HepG2 (cell line): ENCODE data around the gene TNC. TPM values are rescaled to one million over a fixed set of nuclear protein-coding genes. Genes with fewer than 3 reads are reported as not detected.

Experiments used
- ATAC-seq: fragments of 200-7000 bp; cut with Tn5 transposase; 3 replicates; pipeline ENCODE4 v1.9.1; 2020; ENCODE audit warnings: mild to moderate bottlenecking, moderate library complexity
- BruUV-seq: library from RNA; stranded (reverse); fragments of 400-500 nt; replicated peaks from 2 replicates; lab custom pipeline; 2021; lab: Mats Ljungman, UMichigan
- CTCF ChIA-PET: fragments of 300-600 bp; formaldehyde crosslinking; extraction: SDS; loops from one replicate; lab custom pipeline; 2021; ENCODE audit warnings: low total read pairs, inconsistent platforms, low intra/inter-chr PET ratio; lab: Yijun Ruan, JAX
- POLR2A ChIA-PET: fragments of 350-600 bp; sonication (Branson Sonifier 250); formaldehyde crosslinking; loops from one replicate; lab custom pipeline; 2020; ENCODE audit warnings: antibody characterized with exemption, inconsistent platforms; lab: Yijun Ruan, JAX
- DNase-seq: peaks from one replicate; pipeline ENCODE4 v3.0.0-alpha.2; 2015; ENCODE audit warnings: low spot score
- FAIRE-seq: peaks from 3 replicates; lab custom pipeline; 2011; peaks lifted over from hg19 to GRCh38; lab: Jason Lieb, UNC
- H2AFZ ChIP-seq: one replicate; pipeline ENCODE4 v1.6.1; 2011; ENCODE audit warnings: low read length, inconsistent platforms
- H3K27ac ChIP-seq: fragments of 300-600 bp; 3 replicates; pipeline ENCODE4 v1.8.0; 2011; ENCODE audit warnings: mixed run types, mild to moderate bottlenecking, mixed read lengths, low read length, inconsistent platforms; ENCODE audit not compliant: insufficient read depth; ENCODE audit errors: extremely low read length
- H3K27me3 ChIP-seq, 2 experiments: fragments of 200-600 bp in 1 of 2; 2 replicates in 1 of 2; 3 replicates in 1 of 2; pipeline versions ENCODE4 v1.6.0 to v1.8.0; 2011; ENCODE audit warnings: low read length in 2 of 2, mild to moderate bottlenecking in 2 of 2, moderate library complexity in 2 of 2, inconsistent platforms in 1 of 2; ENCODE audit not compliant: insufficient read depth in 2 of 2, control insufficient read depth in 1 of 2
- H3K36me3 ChIP-seq, 2 experiments: fragments of 200-600 bp in 1 of 2; replicated peaks in 1 of 2; 2 replicates in 1 of 2; 3 replicates in 1 of 2; pipeline versions ENCODE4 v1.5.1 to v1.8.0; 2011; ENCODE audit warnings: low read length in 2 of 2, inconsistent platforms in 1 of 2; ENCODE audit not compliant: insufficient read depth in 2 of 2, control insufficient read depth in 1 of 2
- H3K4me1 ChIP-seq: 2 replicates; pipeline ENCODE4 v1.5.1; 2012; ENCODE audit warnings: low read length, inconsistent platforms; ENCODE audit not compliant: insufficient read depth
- H3K4me2 ChIP-seq: 2 replicates; pipeline ENCODE4 v1.6.0; 2011; ENCODE audit warnings: low read depth, low read length, inconsistent platforms
- H3K4me3 ChIP-seq, 3 experiments: fragments of 200-600 bp in 1 of 3; sonication (generic), shearing (Covaris generic) in 1 of 3; replicated peaks in 1 of 3; 2 replicates each; pipeline ENCODE4 v1.5.1; 2011 to 2016; ENCODE audit warnings: low read length in 3 of 3, inconsistent platforms in 2 of 3, low read depth in 2 of 3, mild to moderate bottlenecking in 2 of 3, control low read depth in 1 of 3, mixed read lengths in 1 of 3; ENCODE audit not compliant: insufficient read depth in 1 of 3
- H3K79me2 ChIP-seq: one replicate; pipeline ENCODE4 v1.6.1; 2011; ENCODE audit warnings: low read length, inconsistent platforms; ENCODE audit not compliant: insufficient read depth
- H3K9ac ChIP-seq: 2 replicates; pipeline ENCODE4 v1.6.0; 2011; ENCODE audit warnings: mild to moderate bottlenecking, low read depth, low read length, inconsistent platforms; ENCODE audit not compliant: insufficient read depth
- H3K9me3 ChIP-seq: 2 replicates; pipeline ENCODE4 v1.5.1; 2012; ENCODE audit warnings: mild to moderate bottlenecking, low read length
- H4K20me1 ChIP-seq: 2 replicates; pipeline ENCODE4 v1.6.0; 2011; ENCODE audit warnings: inconsistent platforms, mild to moderate bottlenecking, low read length, moderate library complexity; ENCODE audit not compliant: insufficient read depth
- ARNT ChIP-seq: fragments of 450-650 bp; IDR thresholded peaks from 2 replicates; pipeline ENCODE4 v1.6.1; 2017
- CREB1 ChIP-seq, 2 experiments: fragments of 450-650 bp in 1 of 2; IDR thresholded peaks; 2 replicates each; pipeline ENCODE4 v1.6.1; 2016 to 2017; ENCODE audit warnings: control low read depth in 1 of 2, mild to moderate bottlenecking in 1 of 2, missing compliant biosample characterization in 1 of 2, missing genetic modification characterization in 1 of 2
- HNRNPL ChIP-seq: fragments of 200-400 bp; formaldehyde crosslinking; IDR thresholded peaks from 2 replicates; pipeline ENCODE4 v1.6.1; 2017; ENCODE audit warnings: mild to moderate bottlenecking, low read depth, low read length
- SMC3 ChIP-seq: IDR thresholded peaks from 2 replicates; pipeline ENCODE4 v1.6.1; 2011; ENCODE audit warnings: low read length, improper control_type of control experiment
- STAG1 ChIP-seq: sonication (generic); formaldehyde crosslinking; IDR thresholded peaks from 2 replicates; pipeline ENCODE4 v1.4.0; 2020; ENCODE audit warnings: missing genetic modification reagents
- ZNF17 ChIP-seq: sonication (generic); formaldehyde crosslinking; IDR thresholded peaks from 2 replicates; pipeline ENCODE4 v1.5.0; 2020; ENCODE audit warnings: mild to moderate bottlenecking, missing genetic modification reagents
- ZNF207 ChIP-seq: fragments of 450-650 bp; IDR thresholded peaks from 2 replicates; pipeline ENCODE4 v1.6.1; 2016; ENCODE audit warnings: antibody characterized with exemption, borderline replicate concordance
- ZNF225 ChIP-seq: sonication (generic); formaldehyde crosslinking; IDR thresholded peaks from 2 replicates; pipeline ENCODE4 v1.4.0; 2020; ENCODE audit warnings: mild to moderate bottlenecking, missing genetic modification reagents
- ZNF768 ChIP-seq: sonication (generic); formaldehyde crosslinking; IDR thresholded peaks from 2 replicates; pipeline ENCODE4 v1.4.0; 2020; ENCODE audit warnings: missing genetic modification reagents
- WGBS: methylation state at CpG from one replicate; pipeline ENCODE4 v1.1.6; 2017; ENCODE audit warnings: low lambda C conversion rate; 5-methylcytosine and 5-hydroxymethylcytosine counted together
- in situ Hi-C: cut with HindIII; loops from 2 replicates; pipeline ENCODE4 v1.10.0; 2017; ENCODE audit warnings: low pct_unique_long_range_greater_than_20kb; ENCODE audit not compliant: extremely low pct_ligation_motif_present
- intact Hi-C: fragments of 100-400 bp; cut with micrococcal nuclease; formaldehyde crosslinking; loops from one replicate; pipeline ENCODE4 v1.10.0; 2022; ENCODE audit not compliant: unreplicated experiment
- polyA plus RNA-seq, 8 experiments: library from polyadenylated mRNA; depleted of rRNA in 3 of 8; stranded (reverse) in 7 of 8; unstranded in 1 of 8; fragments of >200 nt; fragmentation: Illumina TruSeq in 4 of 8; extraction: Trizol in 4 of 8; gene quantifications; 2 replicates each; pipeline versions ENCODE4 v1.2.1 to v1.2.3, GENCODE V29; 2011 to 2016; ENCODE audit warnings: low read depth in 4 of 8, missing spikeins in 1 of 8, mixed read lengths in 1 of 8; ENCODE audit not compliant: insufficient read depth in 1 of 8
- total RNA-seq, 5 experiments: library from RNA; depleted of rRNA; stranded (reverse); fragments of >200 nt; fragmentation: Illumina TruSeq; extraction: Trizol; gene quantifications; 2 replicates each; pipeline ENCODE4 v1.2.3, GENCODE V29; 2016; ENCODE audit warnings: low read depth in 1 of 5
- TF ChIP-seq, protein P1 (sequence below): sonication (generic); formaldehyde crosslinking; IDR thresholded peaks from 2 replicates; pipeline ENCODE4 v1.5.0; 2020; ENCODE audit warnings: mild to moderate bottlenecking, missing genetic modification reagents, moderate library complexity
- TF ChIP-seq, protein P2 (sequence below): sonication (generic); formaldehyde crosslinking; IDR thresholded peaks from 2 replicates; pipeline ENCODE4 v1.5.1; 2020; ENCODE audit warnings: mild to moderate bottlenecking, missing genetic modification reagents, borderline replicate concordance

Gene TNC
- total and polyA plus RNA-seq, 2 of the 13 experiments (the other 11 are each of a cell fraction or from before 2014, with no cell fraction given), result not detected

DNA sequence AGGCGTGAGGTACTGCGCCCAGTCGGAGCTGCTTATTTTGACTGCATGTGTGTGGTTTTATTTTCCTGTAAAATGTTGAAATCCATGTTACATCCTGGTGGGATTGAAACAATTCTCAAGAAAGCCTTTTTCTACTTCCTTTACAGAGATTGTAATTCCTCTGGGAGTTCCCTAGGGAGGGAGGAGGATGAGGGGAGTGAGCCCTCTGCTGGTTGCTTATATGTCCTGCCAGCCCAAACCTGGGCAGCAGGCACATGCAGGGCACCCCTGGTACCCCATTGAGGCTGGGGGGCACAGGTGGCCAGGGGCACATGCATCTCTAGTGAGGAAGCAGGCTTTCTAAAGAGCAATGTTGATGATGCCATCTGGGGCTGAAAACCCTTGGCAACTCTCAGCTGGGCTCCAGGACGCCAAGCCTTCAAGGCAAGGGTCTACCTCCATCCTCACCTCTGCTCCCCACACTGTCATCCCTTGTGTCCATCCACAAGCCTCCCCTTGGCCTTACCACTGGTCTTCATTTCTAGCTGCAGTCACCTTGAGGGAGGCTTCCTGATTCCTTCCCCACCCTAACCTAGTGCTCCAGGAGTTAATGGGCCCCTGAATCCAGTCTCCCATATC is 102.8 kb downstream of the TNC start:
- CTCF ChIA-PET, result interaction anchor here (2.7 to 3.9 kb wide), 3 partner anchors 276 to 352 kb away, joined by 26 to 46 read pairs (median 34); partner anchors contain the start of gene TEX48
- 11% methylated on average over 4 of the region's 4 CpGs for WGBS
- peaks cover 0 to 5% of the 10 kb centered on the region in 2 experiments; a peak in 1 of 5 replicates for H3K27me3 ChIP-seq
- no peak for FAIRE-seq
- no peak for TF ChIP-seq ARNT
- TF ChIP-seq, protein P1, sequence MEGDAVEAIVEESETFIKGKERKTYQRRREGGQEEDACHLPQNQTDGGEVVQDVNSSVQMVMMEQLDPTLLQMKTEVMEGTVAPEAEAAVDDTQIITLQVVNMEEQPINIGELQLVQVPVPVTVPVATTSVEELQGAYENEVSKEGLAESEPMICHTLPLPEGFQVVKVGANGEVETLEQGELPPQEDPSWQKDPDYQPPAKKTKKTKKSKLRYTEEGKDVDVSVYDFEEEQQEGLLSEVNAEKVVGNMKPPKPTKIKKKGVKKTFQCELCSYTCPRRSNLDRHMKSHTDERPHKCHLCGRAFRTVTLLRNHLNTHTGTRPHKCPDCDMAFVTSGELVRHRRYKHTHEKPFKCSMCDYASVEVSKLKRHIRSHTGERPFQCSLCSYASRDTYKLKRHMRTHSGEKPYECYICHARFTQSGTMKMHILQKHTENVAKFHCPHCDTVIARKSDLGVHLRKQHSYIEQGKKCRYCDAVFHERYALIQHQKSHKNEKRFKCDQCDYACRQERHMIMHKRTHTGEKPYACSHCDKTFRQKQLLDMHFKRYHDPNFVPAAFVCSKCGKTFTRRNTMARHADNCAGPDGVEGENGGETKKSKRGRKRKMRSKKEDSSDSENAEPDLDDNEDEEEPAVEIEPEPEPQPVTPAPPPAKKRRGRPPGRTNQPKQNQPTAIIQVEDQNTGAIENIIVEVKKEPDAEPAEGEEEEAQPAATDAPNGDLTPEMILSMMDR (CRISPR knock-in tag), result peak; percentile 59
- no peak for TF ChIP-seq ZNF207
- TF ChIP-seq, protein P2, sequence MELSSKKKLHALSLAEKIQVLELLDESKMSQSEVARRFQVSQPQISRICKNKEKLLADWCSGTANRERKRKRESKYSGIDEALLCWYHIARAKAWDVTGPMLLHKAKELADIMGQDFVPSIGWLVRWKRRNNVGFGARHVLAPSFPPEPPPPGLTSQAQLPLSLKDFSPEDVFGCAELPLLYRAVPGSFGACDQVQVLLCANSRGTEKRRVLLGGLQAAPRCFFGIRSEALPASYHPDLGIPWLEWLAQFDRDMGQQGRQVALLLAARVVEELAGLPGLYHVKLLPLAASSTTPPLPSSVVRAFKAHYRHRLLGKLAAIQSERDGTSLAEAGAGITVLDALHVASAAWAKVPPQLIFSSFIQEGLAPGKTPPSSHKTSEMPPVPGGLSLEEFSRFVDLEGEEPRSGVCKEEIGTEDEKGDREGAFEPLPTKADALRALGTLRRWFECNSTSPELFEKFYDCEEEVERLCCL (CRISPR knock-in tag), result no peak
- no peak for TF ChIP-seq CREB1 (IDR thresholded peaks at IDR 0.05)
- TF ChIP-seq CREB1 (CRISPR knock-in tag; IDR thresholded peaks at IDR 0.05), result no peak
- peak; percentile 46 for TF ChIP-seq STAG1 (CRISPR knock-in tag)
- 0 out of 2 replicates have a peak, but pooled peaks have one; percentile 32 for TF ChIP-seq HNRNPL
- TF ChIP-seq ZNF17 (CRISPR knock-in tag), result no peak
- TF ChIP-seq SMC3, result peak; percentile 50
- no peak for TF ChIP-seq ZNF225 (CRISPR knock-in tag)
- TF ChIP-seq ZNF768 (CRISPR knock-in tag), result no peak
- TF ChIP-seq, all 625 proteins: peak for 4
- POLR2A ChIA-PET, result no interaction called here
- Histone ChIP-seq H3K4me1 (no peaks in the 10 kb centered on the region), H3K4me2 (no peak overlapping the region), H3K9ac (no peak overlapping the region), H3K9me3 (no peaks in the 10 kb centered on the region), H3K4me3 (no peak overlapping the region), H3K79me2 (no peaks in the 10 kb centered on the region), H3K27ac (no peak overlapping the region), H2AFZ (no peak overlapping the region), H4K20me1 (no peaks in the 10 kb centered on the region), H3K36me3 (no peaks in the 10 kb centered on the region)
- in situ Hi-C loops (loop anchor here (5.0 to 25.0 kb wide), 3 partner anchors 103 to 578 kb away; no protein-coding TSS in a partner anchor), intact Hi-C loops (loop anchor here (5.0 to 10.0 kb wide), 2 partner anchors 507 to 610 kb away; no protein-coding TSS in a partner anchor)
- peak; percentile 87 for ATAC-seq
- peak; percentile 7 for DNase-seq
- no TSS peak for BruUV-seq
